GM21723 (cell line): ENCODE measurements around the gene CCDC107.
A peak's percentile ranks its signal among the peaks of the same experiment; 100 is the strongest.
"Not testable (repeated sequence)": the region's sequence is repeated elsewhere in the genome, so short reads cannot be mapped to it uniquely, and the experiment has no call there.

Experiments
- ATAC-seq: cut with Tn5 transposase; IDR thresholded peaks from one replicate; pipeline ENCODE4 v1.9.1; 2021; ENCODE audit warnings: mild to moderate bottlenecking, moderate library complexity; ENCODE audit not compliant: unreplicated experiment

The CCDC107 gene, protein sequence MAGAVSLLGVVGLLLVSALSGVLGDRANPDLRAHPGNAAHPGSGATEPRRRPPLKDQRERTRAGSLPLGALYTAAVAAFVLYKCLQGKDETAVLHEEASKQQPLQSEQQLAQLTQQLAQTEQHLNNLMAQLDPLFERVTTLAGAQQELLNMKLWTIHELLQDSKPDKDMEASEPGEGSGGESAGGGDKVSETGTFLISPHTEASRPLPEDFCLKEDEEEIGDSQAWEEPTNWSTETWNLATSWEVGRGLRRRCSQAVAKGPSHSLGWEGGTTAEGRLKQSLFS

DNA sequence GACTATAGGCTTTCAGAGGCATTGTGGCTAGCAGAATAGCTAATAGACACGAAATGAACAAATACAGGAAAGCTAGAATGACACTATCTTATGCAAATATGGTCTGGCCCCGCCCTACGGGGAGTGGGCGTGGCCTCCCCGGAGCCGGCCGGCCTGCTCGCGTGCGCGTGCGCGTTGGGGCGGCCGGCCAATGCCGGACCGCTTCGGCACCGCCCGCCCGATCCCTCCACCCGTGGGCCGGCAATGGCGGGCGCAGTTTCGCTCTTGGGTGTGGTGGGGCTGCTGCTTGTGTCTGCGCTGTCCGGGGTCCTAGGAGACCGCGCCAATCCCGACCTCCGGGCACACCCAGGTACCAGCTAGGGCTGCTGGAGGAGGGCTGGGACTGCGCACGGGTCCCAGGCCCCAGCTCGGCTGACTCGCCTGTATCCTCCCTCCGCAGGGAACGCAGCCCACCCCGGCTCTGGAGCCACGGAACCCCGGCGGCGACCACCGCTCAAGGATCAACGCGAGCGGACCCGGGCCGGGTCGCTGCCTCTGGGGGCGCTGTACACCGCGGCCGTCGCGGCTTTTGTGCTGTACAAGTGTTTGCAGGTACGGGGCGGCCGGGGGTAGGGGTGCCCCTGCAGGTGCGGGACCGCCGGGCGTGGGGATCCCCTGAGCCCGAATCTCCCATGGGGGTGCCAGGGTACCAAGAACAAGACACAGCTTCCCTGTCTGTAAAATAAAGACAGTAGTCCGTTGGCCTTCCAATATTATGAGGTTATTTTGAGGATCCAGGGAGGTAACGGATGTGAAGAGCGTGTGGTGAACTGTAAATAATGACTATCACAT lies at the start of gene CCDC107:
Gene CCDC107 (plus strand): TSS at position 156 of the 831 bp plus-strand sequence. CDS start 88 bp downstream, at position 244.
- ATAC-seq = peak; percentile 49

DNA sequence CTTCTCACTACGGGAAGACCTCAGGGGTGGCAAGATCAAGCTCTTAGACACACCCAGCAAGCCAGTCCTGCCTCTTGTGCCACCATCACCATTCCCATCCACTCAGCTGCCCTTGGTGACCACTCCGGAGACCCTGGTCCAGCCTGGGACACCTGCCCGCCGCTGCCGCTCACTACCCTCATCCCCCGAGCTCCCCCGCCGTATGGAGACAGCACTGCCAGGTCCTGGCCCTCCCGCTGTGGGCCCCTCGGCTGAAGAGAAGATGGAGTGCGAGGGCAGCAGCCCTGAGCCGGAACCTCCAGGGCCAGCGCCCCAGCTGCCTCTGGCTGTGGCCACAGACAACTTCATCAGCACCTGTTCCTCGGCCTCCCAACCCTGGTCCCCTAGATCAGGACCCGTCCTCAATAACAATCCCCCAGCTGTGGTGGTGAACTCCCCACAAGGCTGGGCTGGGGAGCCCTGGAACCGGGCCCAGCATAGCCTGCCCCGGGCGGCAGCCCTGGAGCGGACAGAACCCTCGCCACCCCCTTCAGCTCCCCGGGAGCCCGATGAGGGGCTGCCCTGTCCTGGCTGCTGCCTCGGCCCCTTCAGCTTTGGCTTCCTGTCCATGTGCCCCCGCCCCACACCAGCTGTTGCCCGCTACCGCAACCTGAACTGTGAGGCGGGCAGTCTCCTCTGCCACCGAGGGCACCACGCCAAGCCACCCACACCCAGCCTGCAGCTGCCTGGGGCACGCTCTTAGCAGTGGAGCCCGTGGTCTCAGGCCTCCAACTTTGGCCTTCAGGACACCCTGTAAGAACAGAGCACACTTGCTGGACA lies 48.9 kb upstream of the CCDC107 start:
- ATAC-seq = no peak

GRCh38 chr9:35609820-35610163 lies 48.3 kb upstream of the CCDC107 start:
- no peak for ATAC-seq

DNA sequence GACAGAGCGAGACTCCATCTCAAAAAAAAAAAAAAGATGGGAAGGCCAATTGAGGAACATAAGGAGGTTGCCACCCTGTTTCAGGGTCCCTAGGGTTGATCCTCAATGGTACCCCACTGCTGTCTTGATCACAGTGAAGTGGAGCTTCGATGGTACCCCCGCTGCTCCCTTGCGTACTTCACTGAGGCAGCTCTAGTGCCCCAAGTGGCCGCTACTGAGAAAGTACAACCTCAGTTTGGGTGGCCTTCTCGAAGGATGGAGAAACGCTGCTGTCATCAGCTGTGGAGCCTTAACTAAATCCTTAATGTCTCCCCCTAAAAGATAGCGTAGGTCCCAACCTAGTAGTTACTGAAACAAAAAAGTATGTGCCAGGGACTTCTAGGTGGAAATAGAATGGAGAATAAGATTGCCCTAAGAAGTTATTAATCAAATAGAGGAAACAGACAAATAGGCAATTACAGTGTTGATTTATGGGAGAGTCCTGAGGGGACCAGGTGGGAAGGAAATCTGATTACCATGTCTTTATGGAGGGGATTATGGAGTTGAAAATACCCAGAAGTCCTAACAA lies 46.8 kb upstream of the CCDC107 start:
- peak; percentile 59 for ATAC-seq

- ATAC-seq = not testable (repeated sequence)
These were observed 46.0 kb upstream of the CCDC107 start for GRCh38 chr9:35612066-35612465.

GRCh38 chr9:35612843-35613242 lies 45.2 kb upstream of the CCDC107 start:
- no peak for ATAC-seq

GRCh38 chr9:35615981-35616680 lies 42.0 kb upstream of the CCDC107 start:
- ATAC-seq = no peak

DNA sequence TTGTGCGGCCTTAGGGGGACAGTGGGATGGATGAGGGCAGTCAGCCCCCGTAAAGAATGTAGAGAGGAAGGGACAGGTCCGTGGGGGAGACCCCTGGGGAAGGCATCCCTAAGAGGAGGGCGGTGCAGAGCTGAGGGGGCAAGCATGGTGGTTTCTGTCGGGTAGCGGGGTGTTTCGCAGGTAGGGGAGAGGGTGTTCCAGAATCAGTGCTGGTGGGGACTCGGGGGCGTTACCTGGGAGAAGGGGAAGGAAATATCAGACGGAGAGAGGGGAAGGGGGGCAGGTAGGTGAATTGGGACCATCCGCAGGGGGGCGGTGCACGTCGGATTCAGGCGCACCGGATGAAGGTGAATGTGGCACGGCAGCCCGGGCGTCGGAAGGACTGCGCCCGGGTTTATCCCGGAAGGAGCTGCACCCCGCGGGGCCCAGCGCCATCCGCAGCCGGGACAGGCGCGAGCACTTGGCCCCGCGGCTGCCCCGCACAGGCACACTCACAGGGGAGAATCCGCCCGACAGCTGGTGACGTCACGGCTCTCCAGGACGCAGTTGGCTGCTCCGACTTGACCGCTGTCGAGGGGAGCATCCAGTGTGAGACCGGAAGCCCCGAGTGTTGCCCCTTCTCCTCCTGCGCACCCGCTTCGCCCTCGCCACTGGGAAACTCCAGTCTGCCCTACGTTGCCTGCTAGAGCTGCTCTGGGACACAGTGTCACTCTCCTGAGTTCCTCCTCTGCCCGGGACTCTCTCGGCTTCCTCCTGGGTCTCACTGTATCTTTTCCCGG lies 41.2 kb upstream of the CCDC107 start:
- no peak for ATAC-seq

GRCh38 chr9:35617548-35617947 lies 40.5 kb upstream of the CCDC107 start:
- no peak for ATAC-seq

DNA sequence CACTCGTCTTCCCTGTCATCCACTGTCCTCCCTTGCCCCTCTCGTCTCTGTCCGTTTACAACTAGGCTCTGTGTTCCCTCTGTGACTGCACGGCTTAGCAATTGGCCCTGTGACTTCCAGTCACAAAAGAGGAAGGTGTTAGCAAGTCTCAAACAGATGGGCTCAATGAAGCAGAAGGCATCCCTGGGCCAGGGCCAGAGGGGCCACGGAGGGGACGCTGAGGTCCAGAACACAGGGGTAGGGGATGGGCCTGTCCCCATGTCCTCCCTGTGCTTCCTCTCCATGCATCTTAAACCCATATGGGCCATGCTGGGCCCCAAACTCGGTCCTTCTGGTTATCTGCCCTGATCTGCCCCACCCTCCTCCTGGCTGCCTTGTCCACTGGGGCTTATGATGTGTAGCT lies 39.8 kb upstream of the CCDC107 start, which contains the start of gene CD72:
Gene CD72 (minus strand): TSS at position 89 of the 403 bp plus-strand sequence. CDS start 110 bp downstream, outside the sequence.
- no peak for ATAC-seq

- peak; percentile 48 for ATAC-seq
These were observed 39.0 kb upstream of the CCDC107 start for GRCh38 chr9:35618854-35619799.

DNA sequence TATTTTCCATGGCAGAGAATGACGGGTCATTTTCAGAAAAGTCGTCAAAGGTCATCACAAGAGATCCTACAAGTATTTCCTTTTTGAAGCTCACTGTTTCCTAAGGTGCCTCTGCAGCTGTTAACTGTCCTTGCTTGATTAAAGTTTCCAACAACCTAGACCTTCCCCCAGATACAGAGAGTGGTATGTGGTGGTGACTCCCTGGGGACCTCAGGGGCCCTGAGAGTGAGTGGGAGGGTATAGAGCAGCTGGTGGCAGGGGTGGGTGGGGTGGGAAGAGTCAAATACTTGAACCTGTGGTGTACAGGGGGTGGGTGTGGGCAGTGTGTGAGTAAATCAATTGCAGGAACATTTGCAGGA lies 38.3 kb upstream of the CCDC107 start:
- peak; percentile 50 for ATAC-seq

DNA sequence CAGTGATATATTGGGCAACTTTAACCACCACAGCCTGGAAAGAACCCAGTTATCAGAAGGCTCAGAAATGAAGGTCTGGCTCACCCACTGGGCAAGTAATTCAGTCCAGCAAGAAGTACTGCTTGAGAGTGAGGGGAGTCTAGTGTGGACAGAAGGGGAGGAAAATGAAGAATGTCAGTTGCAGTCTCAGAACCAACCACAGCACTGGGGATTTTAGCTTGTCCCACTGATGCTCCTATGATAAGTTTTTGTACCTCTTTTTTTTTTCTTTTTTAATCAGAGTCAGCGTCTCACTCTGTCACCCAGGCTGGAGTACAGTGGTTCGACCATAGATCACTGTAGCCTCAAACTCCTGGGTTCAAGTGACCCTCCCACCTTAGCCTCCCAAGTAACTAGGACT lies 30.5 kb upstream of the CCDC107 start:
- no peak for ATAC-seq

DNA sequence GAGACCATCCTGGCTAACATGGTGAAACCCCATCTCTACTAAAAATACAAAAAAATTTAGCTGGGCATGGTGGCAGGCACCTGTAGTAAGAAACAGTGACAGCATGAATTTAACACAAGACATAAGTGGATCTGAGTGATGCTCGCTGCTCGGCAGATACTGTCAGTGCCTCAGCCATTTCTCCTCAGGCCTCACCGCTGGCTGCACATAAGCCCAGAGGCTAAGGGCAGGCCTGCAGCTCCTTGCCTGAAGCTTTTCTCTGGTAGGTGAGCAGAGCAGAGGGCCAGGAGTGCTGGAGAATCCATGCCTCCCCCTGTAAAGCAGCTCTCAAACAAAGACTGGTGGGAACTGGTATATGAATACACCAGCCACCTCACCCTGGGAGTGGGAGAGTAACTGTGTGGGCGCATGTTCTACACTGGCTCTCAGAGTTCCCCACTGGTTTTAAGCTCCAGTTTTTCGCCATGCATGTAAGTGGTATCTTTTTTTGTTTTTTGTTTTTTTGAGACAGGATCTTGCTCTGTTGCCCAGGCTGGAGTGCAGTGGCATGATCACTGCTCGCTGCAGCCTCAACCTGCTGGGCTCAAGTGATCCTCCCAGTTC lies 29.6 kb upstream of the CCDC107 start:
- no peak for ATAC-seq

DNA sequence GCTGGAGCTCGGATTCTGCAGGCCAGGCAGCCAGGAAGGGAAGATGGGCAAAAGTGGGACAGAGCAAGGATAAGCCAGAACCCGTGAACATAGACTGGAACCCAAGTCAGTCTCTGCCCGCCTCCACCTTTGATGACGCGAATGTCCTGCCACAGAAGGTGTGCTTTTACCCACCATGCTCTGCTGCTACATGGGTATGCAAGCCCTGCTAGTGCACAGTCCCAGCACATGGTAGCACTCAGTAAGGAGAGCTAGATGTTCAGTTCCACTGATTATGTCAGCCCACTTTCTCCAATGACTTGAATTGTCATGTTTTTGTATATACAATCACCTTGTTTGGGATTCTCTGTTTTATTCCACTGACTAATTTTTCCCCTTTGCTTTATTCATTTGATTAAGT lies 28.5 kb upstream of the CCDC107 start:
- no peak for ATAC-seq

GRCh38 chr9:35635730-35636129 lies 22.4 kb upstream of the CCDC107 start:
- ATAC-seq = no peak

GRCh38 chr9:35636135-35636876 lies 21.8 kb upstream of the CCDC107 start:
- ATAC-seq = no peak

GRCh38 chr9:35636877-35637246 lies 21.2 kb upstream of the CCDC107 start:
- ATAC-seq = not testable (repeated sequence)
